IMR-90 (cell line): ENCODE data around the gene NOX4. TPM values are rescaled to one million over a fixed set of nuclear protein-coding genes. Genes with fewer than 3 reads are reported as not detected.
"Not testable (repeated sequence)": the region's sequence is repeated elsewhere in the genome, so short reads cannot be mapped to it uniquely, and the experiment has no call there.

Source experiments
- ATAC-seq: fragments of 200-7000 bp; cut with Tn5 transposase; 2 replicates; pipeline ENCODE4 v1.9.1; 2020; ENCODE audit warnings: low read depth, mild to moderate bottlenecking, moderate library complexity
- BruUV-seq: library from RNA; stranded (reverse); fragments of 400-500 nt; replicated peaks from 2 replicates; lab custom pipeline; 2021; lab: Mats Ljungman, UMichigan
- CTCF ChIA-PET: fragments of 300-600 bp; formaldehyde crosslinking; extraction: SDS; loops from one replicate; lab custom pipeline; 2021; ENCODE audit warnings: antibody characterized with exemption; lab: Yijun Ruan, JAX
- POLR2A ChIA-PET: fragments of 300-600 bp; sonication (Branson Sonifier 250); formaldehyde crosslinking; loops from one replicate; lab custom pipeline; 2022; ENCODE audit warnings: antibody characterized with exemption; ENCODE audit not compliant: unreplicated experiment; lab: Charles Lee
- DNase-seq: peaks from one replicate; pipeline ENCODE4 v3.0.0; 2013
- H2AFZ ChIP-seq: replicated peaks from 2 replicates; pipeline ENCODE3; 2013; ENCODE audit warnings: low read length, mild to moderate bottlenecking; ENCODE audit not compliant: poor library complexity
- H2AK5ac ChIP-seq: 2 replicates; pipeline ENCODE4 v1.6.1; 2013; ENCODE audit warnings: low read depth, low read length, inconsistent platforms
- H2AK9ac ChIP-seq: replicated peaks from 2 replicates; pipeline ENCODE3; 2013; ENCODE audit warnings: mild to moderate bottlenecking, low read depth, low read length, moderate library complexity; ENCODE audit not compliant: poor library complexity
- H2BK120ac ChIP-seq: 2 replicates; pipeline ENCODE4 v1.6.1; 2013; ENCODE audit warnings: low read depth, low read length, inconsistent platforms
- H2BK15ac ChIP-seq: 3 replicates; pipeline ENCODE4 v1.6.1; 2013; ENCODE audit warnings: low read depth, low read length, inconsistent platforms
- H2BK20ac ChIP-seq: 2 replicates; pipeline ENCODE4 v1.6.1; 2013; ENCODE audit warnings: low read depth, mild to moderate bottlenecking, inconsistent platforms, low read length, moderate library complexity
- H2BK5ac ChIP-seq: 2 replicates; pipeline ENCODE4 v1.6.1; 2013; ENCODE audit warnings: mild to moderate bottlenecking, low read depth, low read length, inconsistent platforms; ENCODE audit not compliant: poor library complexity, severe bottlenecking
- H3K14ac ChIP-seq: replicated peaks from 2 replicates; pipeline ENCODE4 v1.6.1; 2013; ENCODE audit warnings: low read depth, low read length, inconsistent platforms
- H3K18ac ChIP-seq: 2 replicates; pipeline ENCODE4 v1.6.1; 2013; ENCODE audit warnings: low read depth, low read length, control low read depth
- H3K23ac ChIP-seq: 2 replicates; pipeline ENCODE4 v1.6.1; 2013; ENCODE audit warnings: low read depth, low read length, inconsistent platforms
- H3K27ac ChIP-seq: 2 replicates; pipeline ENCODE4 v1.5.1; 2013; ENCODE audit warnings: mild to moderate bottlenecking, control low read depth, low read length; ENCODE audit not compliant: insufficient read depth
- H3K27me3 ChIP-seq: 2 replicates; pipeline ENCODE4 v1.6.1; 2013; ENCODE audit warnings: low read length; ENCODE audit not compliant: control insufficient read depth, insufficient read depth
- H3K36me3 ChIP-seq: 2 replicates; pipeline ENCODE4 v1.6.1; 2013; ENCODE audit warnings: low read length, mixed read lengths; ENCODE audit not compliant: control insufficient read depth, insufficient read depth
- H3K4ac ChIP-seq: 2 replicates; pipeline ENCODE4 v1.6.1; 2013; ENCODE audit warnings: low read depth, low read length, inconsistent platforms
- H3K4me1 ChIP-seq: 2 replicates; pipeline ENCODE4 v1.6.1; 2013; ENCODE audit warnings: low read length, mixed read lengths; ENCODE audit not compliant: control insufficient read depth, insufficient read depth
- H3K4me2 ChIP-seq: 2 replicates; pipeline ENCODE4 v1.6.1; 2013; ENCODE audit warnings: low read depth, mild to moderate bottlenecking, control low read depth, low read length, moderate library complexity
- H3K4me3 ChIP-seq: 2 replicates; pipeline ENCODE4 v1.5.1; 2013; ENCODE audit warnings: low read depth, mild to moderate bottlenecking, control low read depth, low read length, moderate library complexity; ENCODE audit not compliant: insufficient read depth
- H3K56ac ChIP-seq: 2 replicates; pipeline ENCODE4 v1.6.1; 2013; ENCODE audit warnings: low read length, inconsistent platforms; ENCODE audit not compliant: insufficient read depth; ENCODE audit errors: extremely low read depth
- H3K79me1 ChIP-seq, 2 experiments: 2 replicates each; pipeline ENCODE4 v1.6.1; 2013; ENCODE audit warnings: low read length in 2 of 2, inconsistent platforms in 1 of 2, low read depth in 1 of 2
- H3K9ac ChIP-seq: 2 replicates; pipeline ENCODE4 v1.6.1; 2013; ENCODE audit warnings: low read depth, low read length, control low read depth
- H3K9me1 ChIP-seq: 2 replicates; pipeline ENCODE4 v1.6.1; 2013; ENCODE audit warnings: low read length, inconsistent platforms; ENCODE audit not compliant: insufficient read depth
- H3K9me3 ChIP-seq: 2 replicates; pipeline ENCODE4 v1.6.1; 2013; ENCODE audit warnings: low read length; ENCODE audit not compliant: control insufficient read depth, insufficient read depth
- H4K20me1 ChIP-seq: 2 replicates; pipeline ENCODE4 v1.6.1; 2013; ENCODE audit warnings: low read length, inconsistent platforms; ENCODE audit not compliant: insufficient read depth
- H4K5ac ChIP-seq: 2 replicates; pipeline ENCODE4 v1.6.1; 2013; ENCODE audit warnings: mild to moderate bottlenecking, low read depth, low read length, control low read depth
- H4K8ac ChIP-seq, 2 experiments: 2 replicates each; pipeline ENCODE4 v1.6.1; 2013; ENCODE audit warnings: low read depth in 2 of 2, low read length in 2 of 2, control low read depth in 1 of 2, inconsistent platforms in 1 of 2
- H4K91ac ChIP-seq: 2 replicates; pipeline ENCODE4 v1.6.1; 2013; ENCODE audit warnings: low read depth, low read length, inconsistent platforms; ENCODE audit not compliant: insufficient read depth
- WGBS, 2 experiments: methylation state at CpG; one replicate each; pipeline versions ENCODE4 v1.1.5 to v1.1.7; 2013; ENCODE audit warnings: missing lambda C conversion rate in 2 of 2; ENCODE audit not compliant: insufficient read length in 1 of 2; ENCODE audit errors: extremely low coverage in 2 of 2; 5-methylcytosine and 5-hydroxymethylcytosine counted together
- dilution Hi-C: fragments of 300-500 bp; cut with HindIII; formaldehyde crosslinking; loops from one replicate; pipeline ENCODE4 v1.14.3; 2018; ENCODE audit warnings: low sequenced_read_pairs; ENCODE audit not compliant: unreplicated experiment
- in situ Hi-C: fragments of 300-500 bp; cut with MboI; formaldehyde crosslinking; loops from 3 replicates; pipeline ENCODE4 v1.14.3; 2019; ENCODE audit warnings: low sequenced_read_pairs, inconsistent platforms, mixed read lengths
- intact Hi-C: fragments of 100-400 bp; cut with micrococcal nuclease; formaldehyde crosslinking; loops from 2 replicates; pipeline ENCODE4 v1.10.0; 2022
- polyA plus RNA-seq, 3 experiments: library from polyadenylated mRNA; depleted of rRNA; stranded (reverse); fragments of >200 nt; gene quantifications; 2 replicates each; pipeline ENCODE4 v1.2.3, GENCODE V29; 2012; ENCODE audit warnings: low replicate concordance in 1 of 3
- total RNA-seq: library from RNA; depleted of rRNA; stranded (reverse); fragments of >200 nt; gene quantifications from 2 replicates; pipeline ENCODE4 v1.2.3, GENCODE V29; 2012

NOX4 gene
- total and polyA plus RNA-seq, 2 of the 4 experiments (the other 2 are of a cell fraction): 4.7 to 11.7 TPM

DNA sequence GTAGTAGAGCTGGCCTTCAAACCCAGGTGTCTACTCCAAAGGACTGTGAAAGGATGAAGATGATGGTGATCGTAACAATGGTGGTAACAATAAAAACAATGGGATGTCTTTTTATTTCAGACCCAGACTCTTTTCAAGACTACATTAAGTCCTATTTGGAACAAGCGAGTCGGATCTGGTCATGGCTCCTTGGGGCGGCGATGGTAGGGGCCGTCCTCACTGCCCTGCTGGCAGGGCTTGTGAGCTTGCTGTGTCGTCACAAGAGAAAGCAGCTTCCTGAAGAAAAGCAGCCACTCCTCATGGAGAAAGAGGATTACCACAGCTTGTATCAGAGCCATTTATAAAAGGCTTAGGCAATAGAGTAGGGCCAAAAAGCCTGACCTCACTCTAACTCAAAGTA is 196.2 kb downstream of the NOX4 start:
- no CpG with 5 or more reads among the region's 7 CpGs for WGBS, 2 experiments
- in situ Hi-C loops: not testable (repeated sequence)

More for the DNA sequence above, 196.2 kb downstream of the NOX4 start:
- H4K91ac ChIP-seq, H3K36me3 ChIP-seq, H3K23ac ChIP-seq, H2BK15ac ChIP-seq, H3K18ac ChIP-seq, H3K9me1 ChIP-seq, H3K56ac ChIP-seq, H2AK9ac ChIP-seq, H4K8ac ChIP-seq, H2AK5ac ChIP-seq, H3K27ac ChIP-seq, H2BK20ac ChIP-seq, H3K4me3 ChIP-seq, CTCF ChIA-PET, H4K5ac ChIP-seq, H2BK5ac ChIP-seq, H2AFZ ChIP-seq, H3K4me2 ChIP-seq, H2BK120ac ChIP-seq, ATAC-seq, POLR2A ChIA-PET, DNase-seq, H4K20me1 ChIP-seq, H3K79me1 ChIP-seq, H3K9me3 ChIP-seq, intact Hi-C loops, H3K9ac ChIP-seq, dilution Hi-C loops, H3K14ac ChIP-seq, H3K4me1 ChIP-seq, BruUV-seq, H3K4ac ChIP-seq, H3K27me3 ChIP-seq: not testable (repeated sequence)
